Neural cell (in vitro differentiated cells): ENCODE data around the gene ATP6V0E2. TPM values are rescaled to one million over a fixed set of nuclear protein-coding genes. Genes with fewer than 3 reads are reported as not detected.

Experiments
- H2AFZ ChIP-seq: fragments of 200-600, 300-800 bp; sonication (generic), shearing (Covaris generic); 2 replicates; pipeline ENCODE4 v1.6.0; 2014; ENCODE audit warnings: low read depth, mild to moderate bottlenecking, antibody characterized with exemption, low read length, moderate library complexity
- H3F3A ChIP-seq: fragments of 200-600 bp; shearing (Covaris generic); 2 replicates; pipeline ENCODE4 v1.6.1; 2016; ENCODE audit warnings: mild to moderate bottlenecking, moderate library complexity, mixed read lengths, antibody characterized with exemption, low read length; ENCODE audit not compliant: insufficient read depth, poor library complexity, severe bottlenecking
- H3K27ac ChIP-seq: fragments of 200-600, 300-800 bp; sonication (generic), shearing (Covaris generic); 2 replicates; pipeline ENCODE4 v1.5.1; 2014; ENCODE audit warnings: mild to moderate bottlenecking, low read length, moderate library complexity
- H3K27me3 ChIP-seq: fragments of 300-800, 200-600 bp; sonication (generic), shearing (Covaris generic); 2 replicates; pipeline ENCODE4 v1.6.0; 2014; ENCODE audit warnings: mild to moderate bottlenecking, low read depth, low read length, moderate library complexity; ENCODE audit not compliant: insufficient read depth
- H3K36me3 ChIP-seq: fragments of 300-800, 200-600 bp; sonication (generic), shearing (Covaris generic); 2 replicates; pipeline ENCODE4 v1.5.1; 2014; ENCODE audit warnings: mild to moderate bottlenecking, antibody characterized with exemption, low read length, moderate library complexity; ENCODE audit not compliant: insufficient read depth
- H3K4me2 ChIP-seq: fragments of 300-800, 200-600 bp; sonication (generic), shearing (Covaris generic); 2 replicates; pipeline ENCODE4 v1.6.0; 2014; ENCODE audit warnings: mild to moderate bottlenecking, low read length
- H3K4me3 ChIP-seq: fragments of 300-800, 200-600 bp; sonication (generic), shearing (Covaris generic); 2 replicates; pipeline ENCODE4 v1.5.1; 2014; ENCODE audit warnings: mild to moderate bottlenecking, low read length, moderate library complexity
- H3K79me2 ChIP-seq: fragments of 200-600 bp; shearing (Covaris generic); replicated peaks from 2 replicates; pipeline ENCODE4 v1.6.0; 2014; ENCODE audit warnings: mild to moderate bottlenecking, low read length, moderate library complexity; ENCODE audit not compliant: insufficient read depth
- H3K9ac ChIP-seq: fragments of 300-800, 200-600 bp; sonication (generic), shearing (Covaris generic); 2 replicates; pipeline ENCODE4 v1.6.1; 2016; ENCODE audit warnings: mild to moderate bottlenecking, low read length, mixed read lengths
- H3K9me2 ChIP-seq: fragments of 200-600 bp; shearing (Covaris generic); 2 replicates; pipeline ENCODE4 v1.6.1; 2016; ENCODE audit warnings: mild to moderate bottlenecking, low read length, mixed read lengths; ENCODE audit not compliant: insufficient read depth
- H3K9me3 ChIP-seq: fragments of 200-600, 300-800 bp; sonication (generic), shearing (Covaris generic); 2 replicates; pipeline ENCODE4 v1.6.1; 2016; ENCODE audit warnings: mild to moderate bottlenecking, mixed run types, low read length, moderate library complexity, mixed read lengths
- H4K20me1 ChIP-seq: fragments of 200-600 bp; shearing (Covaris generic); 2 replicates; pipeline ENCODE4 v1.6.1; 2016; ENCODE audit warnings: mild to moderate bottlenecking, mixed run types; ENCODE audit not compliant: insufficient read depth
- CTCF ChIP-seq: fragments of 450-650 bp; IDR thresholded peaks from 2 replicates; pipeline ENCODE4 v1.5.1; 2014; ENCODE audit warnings: antibody characterized with exemption, mild to moderate bottlenecking, moderate library complexity; ENCODE audit not compliant: poor library complexity, severe bottlenecking
- EP300 ChIP-seq: fragments of 450-650 bp; conservative IDR thresholded peaks from 2 replicates; pipeline ENCODE4 v1.6.1; 2014; ENCODE audit warnings: antibody characterized with exemption, mild to moderate bottlenecking, moderate library complexity; ENCODE audit not compliant: poor library complexity, severe bottlenecking
- EZH2 ChIP-seq: fragments of 200-600, 300-800 bp; shearing (Covaris generic), sonication (generic); IDR thresholded peaks from 2 replicates; pipeline ENCODE4 v1.6.1; 2014; ENCODE audit warnings: antibody characterized with exemption, low read length, borderline replicate concordance, mild to moderate bottlenecking; ENCODE audit not compliant: insufficient read depth, poor library complexity, severe bottlenecking
- MXI1 ChIP-seq: fragments of 450-650 bp; conservative IDR thresholded peaks from 2 replicates; pipeline ENCODE4 v1.6.1; 2014; ENCODE audit warnings: antibody characterized with exemption, mild to moderate bottlenecking; ENCODE audit not compliant: poor library complexity, severe bottlenecking
- POLR2AphosphoS5 ChIP-seq: IDR thresholded peaks from 2 replicates; pipeline ENCODE4 v1.6.1; 2012
- RAD21 ChIP-seq: fragments of 450-650 bp; conservative IDR thresholded peaks from 2 replicates; pipeline ENCODE4 v1.6.1; 2014; ENCODE audit warnings: antibody characterized with exemption, mild to moderate bottlenecking, moderate library complexity
- SMC3 ChIP-seq: fragments of 450-650 bp; conservative IDR thresholded peaks from 2 replicates; pipeline ENCODE4 v1.6.1; 2014; ENCODE audit warnings: antibody characterized with exemption, mild to moderate bottlenecking, moderate library complexity; ENCODE audit not compliant: poor library complexity
- TAF1 ChIP-seq: IDR thresholded peaks from 2 replicates; pipeline ENCODE4 v1.6.1; 2012; ENCODE audit warnings: low read depth
- polyA plus RNA-seq: library from polyadenylated mRNA; depleted of rRNA; stranded (reverse); fragments of >200 nt; gene quantifications from 2 replicates; pipeline ENCODE4 v1.2.3, GENCODE V29; 2014
- TF ChIP-seq, protein P1 (sequence below): IDR thresholded peaks from 2 replicates; pipeline ENCODE4 v1.6.1; 2012; ENCODE audit warnings: borderline replicate concordance

The ATP6V0E2 gene
- polyA plus RNA-seq, 1 donor from 2014 or later = 550 TPM

- TF ChIP-seq RAD21 = no peak
- TF ChIP-seq POLR2AphosphoS5 = no peak
- TF ChIP-seq, protein P1, sequence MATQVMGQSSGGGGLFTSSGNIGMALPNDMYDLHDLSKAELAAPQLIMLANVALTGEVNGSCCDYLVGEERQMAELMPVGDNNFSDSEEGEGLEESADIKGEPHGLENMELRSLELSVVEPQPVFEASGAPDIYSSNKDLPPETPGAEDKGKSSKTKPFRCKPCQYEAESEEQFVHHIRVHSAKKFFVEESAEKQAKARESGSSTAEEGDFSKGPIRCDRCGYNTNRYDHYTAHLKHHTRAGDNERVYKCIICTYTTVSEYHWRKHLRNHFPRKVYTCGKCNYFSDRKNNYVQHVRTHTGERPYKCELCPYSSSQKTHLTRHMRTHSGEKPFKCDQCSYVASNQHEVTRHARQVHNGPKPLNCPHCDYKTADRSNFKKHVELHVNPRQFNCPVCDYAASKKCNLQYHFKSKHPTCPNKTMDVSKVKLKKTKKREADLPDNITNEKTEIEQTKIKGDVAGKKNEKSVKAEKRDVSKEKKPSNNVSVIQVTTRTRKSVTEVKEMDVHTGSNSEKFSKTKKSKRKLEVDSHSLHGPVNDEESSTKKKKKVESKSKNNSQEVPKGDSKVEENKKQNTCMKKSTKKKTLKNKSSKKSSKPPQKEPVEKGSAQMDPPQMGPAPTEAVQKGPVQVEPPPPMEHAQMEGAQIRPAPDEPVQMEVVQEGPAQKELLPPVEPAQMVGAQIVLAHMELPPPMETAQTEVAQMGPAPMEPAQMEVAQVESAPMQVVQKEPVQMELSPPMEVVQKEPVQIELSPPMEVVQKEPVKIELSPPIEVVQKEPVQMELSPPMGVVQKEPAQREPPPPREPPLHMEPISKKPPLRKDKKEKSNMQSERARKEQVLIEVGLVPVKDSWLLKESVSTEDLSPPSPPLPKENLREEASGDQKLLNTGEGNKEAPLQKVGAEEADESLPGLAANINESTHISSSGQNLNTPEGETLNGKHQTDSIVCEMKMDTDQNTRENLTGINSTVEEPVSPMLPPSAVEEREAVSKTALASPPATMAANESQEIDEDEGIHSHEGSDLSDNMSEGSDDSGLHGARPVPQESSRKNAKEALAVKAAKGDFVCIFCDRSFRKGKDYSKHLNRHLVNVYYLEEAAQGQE = no peak
- TF ChIP-seq CTCF = no peak
- no peak for TF ChIP-seq EP300
- TF ChIP-seq MXI1 = no peak
- TF ChIP-seq TAF1 = no peak
- no peak for TF ChIP-seq SMC3
- no peak for TF ChIP-seq EZH2
- Histone ChIP-seq H3K27ac (no peak overlapping the region), H3K9ac (no peak overlapping the region), H3K9me3 (no peaks in the 10 kb centered on the region), H3K27me3 (no peaks in the 10 kb centered on the region), H3F3A (no peaks in the 10 kb centered on the region), H2AFZ (no peak overlapping the region), H3K9me2 (no peaks in the 10 kb centered on the region), H3K4me3 (peak overlapping the region; percentile 24), H4K20me1 (no peaks in the 10 kb centered on the region), H3K36me3 (no peaks in the 10 kb centered on the region), H3K4me2 (no peak overlapping the region), H3K79me2 (no peaks in the 10 kb centered on the region)
Measured at GRCh38 chr7:149854611-149855360, 19.0 kb upstream of the ATP6V0E2 start.

- H3K27me3 ChIP-seq = no peaks in the 10 kb centered on the region
- no peak overlapping the region for H3K4me2 ChIP-seq
- no peaks in the 10 kb centered on the region for H3F3A ChIP-seq
- no peak for TF ChIP-seq RAD21
- TF ChIP-seq EP300 = no peak
- H3K9me3 ChIP-seq = no peaks in the 10 kb centered on the region
- H3K27ac ChIP-seq = no peak overlapping the region
- H3K9me2 ChIP-seq = no peaks in the 10 kb centered on the region
- no peaks in the 10 kb centered on the region for H3K36me3 ChIP-seq
- no peak overlapping the region for H3K9ac ChIP-seq
- no peaks in the 10 kb centered on the region for H4K20me1 ChIP-seq
- H2AFZ ChIP-seq = no peak overlapping the region
- H3K4me3 ChIP-seq = no peak overlapping the region
- no peaks in the 10 kb centered on the region for H3K79me2 ChIP-seq
Measured at GRCh38 chr7:149855361-149856305, 18.1 kb upstream of the ATP6V0E2 start.
